ENCODE data around the gene GDPD4. TPM values are rescaled to one million over a fixed set of nuclear protein-coding genes. Genes with fewer than 3 reads are reported as not detected.

The GDPD4 gene
- total RNA-seq, 1 donor from 2014 or later, result 0.08 TPM

- H3K27me3 ChIP-seq (ENCODE audit: control insufficient read depth, insufficient read depth, low read length), result peaks cover 17% of the 10 kb centered on the region
- no peak for DNase-seq (ENCODE audit: low read depth)
- H3K4me3 ChIP-seq (ENCODE audit: low read depth, low read length), result no peak overlapping the region
- no peak for TF ChIP-seq CTCF (IDR thresholded peaks at IDR 0.05; ENCODE audit: insufficient read depth, low read length, poor library complexity, severe bottlenecking)
- H3K36me3 ChIP-seq (ENCODE audit: control insufficient read depth, insufficient read depth, low read length), result no peaks in the 10 kb centered on the region
Observed at GRCh38 chr11:77184136-77184860, 117.2 kb downstream of the GDPD4 start.

GRCh38 chr11:77183431-77183984 lies 118.0 kb downstream of the GDPD4 start:
- no peak overlapping the region for H3K4me3 ChIP-seq (ENCODE audit: low read depth, low read length)
- peaks cover 17% of the 10 kb centered on the region for H3K27me3 ChIP-seq (ENCODE audit: control insufficient read depth, insufficient read depth, low read length)
- no peak for DNase-seq (ENCODE audit: low read depth)
- no peaks in the 10 kb centered on the region for H3K36me3 ChIP-seq (ENCODE audit: control insufficient read depth, insufficient read depth, low read length)
- TF ChIP-seq CTCF (IDR thresholded peaks at IDR 0.05; ENCODE audit: insufficient read depth, low read length, poor library complexity, severe bottlenecking), result no peak

- no peak for DNase-seq (ENCODE audit: low read depth)
- Histone ChIP-seq H3K27me3 (ENCODE audit: control insufficient read depth, insufficient read depth, low read length) (peaks cover 17% of the 10 kb centered on the region), H3K4me3 (ENCODE audit: low read depth, low read length) (no peak overlapping the region), H3K36me3 (ENCODE audit: control insufficient read depth, insufficient read depth, low read length) (no peaks in the 10 kb centered on the region)
- no peak for TF ChIP-seq CTCF (IDR thresholded peaks at IDR 0.05; ENCODE audit: insufficient read depth, low read length, poor library complexity, severe bottlenecking)
Observed at GRCh38 chr11:77182542-77183430, 118.7 kb downstream of the GDPD4 start.

- no peak for DNase-seq (ENCODE audit: low read depth)
- no peak for TF ChIP-seq CTCF (IDR thresholded peaks at IDR 0.05; ENCODE audit: insufficient read depth, low read length, poor library complexity, severe bottlenecking)
- H3K27me3 ChIP-seq (ENCODE audit: control insufficient read depth, insufficient read depth, low read length), result peaks cover 17% of the 10 kb centered on the region
- no peaks in the 10 kb centered on the region for H3K36me3 ChIP-seq (ENCODE audit: control insufficient read depth, insufficient read depth, low read length)
- no peak overlapping the region for H3K4me3 ChIP-seq (ENCODE audit: low read depth, low read length)
Observed at GRCh38 chr11:77181799-77182541, 119.5 kb downstream of the GDPD4 start.

- H3K36me3 ChIP-seq (ENCODE audit: control insufficient read depth, insufficient read depth, low read length), result no peaks in the 10 kb centered on the region
- no peak overlapping the region for H3K4me3 ChIP-seq (ENCODE audit: low read depth, low read length)
- no peak for DNase-seq (ENCODE audit: low read depth)
- H3K27me3 ChIP-seq (ENCODE audit: control insufficient read depth, insufficient read depth, low read length), result peaks cover 17% of the 10 kb centered on the region
- TF ChIP-seq CTCF (IDR thresholded peaks at IDR 0.05; ENCODE audit: insufficient read depth, low read length, poor library complexity, severe bottlenecking), result no peak
Observed at GRCh38 chr11:77181226-77181625, 120.3 kb downstream of the GDPD4 start.
